SU-DHL-6 (cell line): ENCODE data around the gene LSS.

Experiments used
- EZH2phosphoT487 ChIP-seq: fragments of 200-600 bp; sonication (generic), shearing (Covaris generic); conservative IDR thresholded peaks from 2 replicates; pipeline ENCODE4 v1.6.1; 2018; ENCODE audit warnings: mild to moderate bottlenecking, antibody characterized with exemption, low read length, moderate library complexity, mixed read lengths
- TF ChIP-seq, protein P1 (sequence below): fragments of 200-600 bp; sonication (generic); IDR thresholded peaks from one replicate; pipeline ENCODE4 v1.5.1; 2017; ENCODE audit warnings: antibody characterized with exemption, mild to moderate bottlenecking, low read length, moderate library complexity; ENCODE audit not compliant: insufficient read depth, poor library complexity, severe bottlenecking

DNA sequence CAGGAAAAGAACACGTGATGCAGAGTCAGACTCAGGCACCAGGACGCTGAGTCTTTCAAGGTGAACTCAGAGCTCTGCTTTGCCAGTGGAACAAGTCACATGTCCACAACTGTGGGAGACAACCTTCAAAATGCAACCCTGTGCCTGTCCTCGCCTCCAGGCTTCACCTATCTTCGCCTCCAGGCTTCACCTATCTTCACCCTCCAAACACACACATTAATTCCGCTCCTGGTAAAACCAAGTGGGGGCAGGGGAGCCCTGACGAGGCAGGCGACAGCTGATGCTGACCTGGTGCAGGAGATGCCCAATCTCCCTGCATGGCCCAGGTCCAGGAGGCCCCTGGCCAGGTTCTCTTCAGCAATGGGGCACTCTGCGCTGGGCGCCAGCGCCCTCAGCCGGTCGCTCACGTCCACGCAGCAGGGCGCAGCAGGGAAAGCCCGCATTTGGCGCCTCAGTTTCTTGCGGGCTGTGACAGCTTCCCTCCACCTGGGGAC is 28.0 kb upstream of the LSS start:
- TF ChIP-seq, protein P1, sequence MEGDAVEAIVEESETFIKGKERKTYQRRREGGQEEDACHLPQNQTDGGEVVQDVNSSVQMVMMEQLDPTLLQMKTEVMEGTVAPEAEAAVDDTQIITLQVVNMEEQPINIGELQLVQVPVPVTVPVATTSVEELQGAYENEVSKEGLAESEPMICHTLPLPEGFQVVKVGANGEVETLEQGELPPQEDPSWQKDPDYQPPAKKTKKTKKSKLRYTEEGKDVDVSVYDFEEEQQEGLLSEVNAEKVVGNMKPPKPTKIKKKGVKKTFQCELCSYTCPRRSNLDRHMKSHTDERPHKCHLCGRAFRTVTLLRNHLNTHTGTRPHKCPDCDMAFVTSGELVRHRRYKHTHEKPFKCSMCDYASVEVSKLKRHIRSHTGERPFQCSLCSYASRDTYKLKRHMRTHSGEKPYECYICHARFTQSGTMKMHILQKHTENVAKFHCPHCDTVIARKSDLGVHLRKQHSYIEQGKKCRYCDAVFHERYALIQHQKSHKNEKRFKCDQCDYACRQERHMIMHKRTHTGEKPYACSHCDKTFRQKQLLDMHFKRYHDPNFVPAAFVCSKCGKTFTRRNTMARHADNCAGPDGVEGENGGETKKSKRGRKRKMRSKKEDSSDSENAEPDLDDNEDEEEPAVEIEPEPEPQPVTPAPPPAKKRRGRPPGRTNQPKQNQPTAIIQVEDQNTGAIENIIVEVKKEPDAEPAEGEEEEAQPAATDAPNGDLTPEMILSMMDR = no peak
- TF ChIP-seq EZH2phosphoT487 = no peak
